ENCODE data around the gene OLIG3.

The OLIG3 gene

GRCh38 chr6:137530404-137530803 is 36.2 kb upstream of the OLIG3 start:
- POLR2A ChIA-PET: no interaction called here
- peaks cover under 1 to 12% (median 5%) of the 10 kb centered on the region in 5 experiments for H3K9me3 ChIP-seq (ENCODE audit: control extremely low read depth in 1 of 5, control insufficient read depth in 4 of 5, insufficient read depth in 2 of 5, low read depth in 1 of 5, low read length in 4 of 5)
- H3K27ac ChIP-seq (ENCODE audit: insufficient read depth in 1 of 2, low read depth in 1 of 2, low read length in 2 of 2, poor library complexity in 1 of 2, severe bottlenecking in 2 of 2): no peak overlapping the region
- CTCF ChIA-PET: no interaction called here
- H3K4me3 ChIP-seq (ENCODE audit: control insufficient read depth in 1 of 7, extremely low read depth in 1 of 7, insufficient read depth in 4 of 7, low read depth in 2 of 7, low read length in 6 of 7): no peak overlapping the region
- peaks cover 0 to 14% (median 6%) of the 10 kb centered on the region in 5 experiments for H3K27me3 ChIP-seq (replicated peaks in 2 of 5; ENCODE audit: control insufficient read depth in 4 of 5, insufficient read depth in 5 of 5, low read length in 4 of 5)
- DNase-seq: no peak
- H3K36me3 ChIP-seq (ENCODE audit: control insufficient read depth in 4 of 4, insufficient read depth in 4 of 4, low read length in 3 of 4): no peaks in the 10 kb centered on the region
- H3K4me1 ChIP-seq (ENCODE audit: control extremely low read depth in 1 of 4, control insufficient read depth in 4 of 4, insufficient read depth in 4 of 4, low read length in 3 of 4): no peaks in the 10 kb centered on the region
- WGBS (ENCODE audit: insufficient coverage): no CpG with 5 or more reads among the region's 1 CpG

GRCh38 chr6:137522831-137523230 is 28.6 kb upstream of the OLIG3 start:
- H3K36me3 ChIP-seq (ENCODE audit: control insufficient read depth in 4 of 4, insufficient read depth in 4 of 4, low read length in 3 of 4): no peaks in the 10 kb centered on the region
- H3K4me1 ChIP-seq (ENCODE audit: control extremely low read depth in 1 of 4, control insufficient read depth in 4 of 4, insufficient read depth in 4 of 4, low read length in 3 of 4): no peaks in the 10 kb centered on the region
- 71% methylated on average over 2 of the region's 7 CpGs for WGBS (ENCODE audit: insufficient coverage)
- H3K4me3 ChIP-seq (ENCODE audit: control insufficient read depth in 1 of 7, extremely low read depth in 1 of 7, insufficient read depth in 4 of 7, low read depth in 2 of 7, low read length in 6 of 7): no peak overlapping the region
- H3K9me3 ChIP-seq (ENCODE audit: control extremely low read depth in 1 of 5, control insufficient read depth in 4 of 5, insufficient read depth in 2 of 5, low read depth in 1 of 5, low read length in 4 of 5): peaks cover 2 to 16% (median 6%) of the 10 kb centered on the region in 5 experiments
- H3K27me3 ChIP-seq (replicated peaks in 2 of 5; ENCODE audit: control insufficient read depth in 4 of 5, insufficient read depth in 5 of 5, low read length in 4 of 5): peaks cover 14 to 63% (median 27%) of the 10 kb centered on the region in 5 experiments
- no peak for DNase-seq
- CTCF ChIA-PET: no interaction called here
- H3K27ac ChIP-seq (ENCODE audit: insufficient read depth in 1 of 2, low read depth in 1 of 2, low read length in 2 of 2, poor library complexity in 1 of 2, severe bottlenecking in 2 of 2): no peak overlapping the region
- POLR2A ChIA-PET: no interaction called here

GRCh38 chr6:137522198-137522798 is 28.1 kb upstream of the OLIG3 start:
- no peak for DNase-seq
- H3K4me1 ChIP-seq (ENCODE audit: control extremely low read depth in 1 of 4, control insufficient read depth in 4 of 4, insufficient read depth in 4 of 4, low read length in 3 of 4): no peaks in the 10 kb centered on the region
- H3K27me3 ChIP-seq (replicated peaks in 2 of 5; ENCODE audit: control insufficient read depth in 4 of 5, insufficient read depth in 5 of 5, low read length in 4 of 5): peaks cover 14 to 69% (median 33%) of the 10 kb centered on the region in 5 experiments
- H3K36me3 ChIP-seq (ENCODE audit: control insufficient read depth in 4 of 4, insufficient read depth in 4 of 4, low read length in 3 of 4): no peaks in the 10 kb centered on the region
- WGBS (ENCODE audit: insufficient coverage): 50% methylated on average over 1 of the region's 2 CpGs
- ChIA-PET CTCF (no interaction called here), POLR2A (no interaction called here)
- peaks cover 0 to 16% (median 6%) of the 10 kb centered on the region in 5 experiments for H3K9me3 ChIP-seq (ENCODE audit: control extremely low read depth in 1 of 5, control insufficient read depth in 4 of 5, insufficient read depth in 2 of 5, low read depth in 1 of 5, low read length in 4 of 5)
- no peak overlapping the region for H3K27ac ChIP-seq (ENCODE audit: insufficient read depth in 1 of 2, low read depth in 1 of 2, low read length in 2 of 2, poor library complexity in 1 of 2, severe bottlenecking in 2 of 2)
- no peak overlapping the region for H3K4me3 ChIP-seq (ENCODE audit: control insufficient read depth in 1 of 7, extremely low read depth in 1 of 7, insufficient read depth in 4 of 7, low read depth in 2 of 7, low read length in 6 of 7)

DNA sequence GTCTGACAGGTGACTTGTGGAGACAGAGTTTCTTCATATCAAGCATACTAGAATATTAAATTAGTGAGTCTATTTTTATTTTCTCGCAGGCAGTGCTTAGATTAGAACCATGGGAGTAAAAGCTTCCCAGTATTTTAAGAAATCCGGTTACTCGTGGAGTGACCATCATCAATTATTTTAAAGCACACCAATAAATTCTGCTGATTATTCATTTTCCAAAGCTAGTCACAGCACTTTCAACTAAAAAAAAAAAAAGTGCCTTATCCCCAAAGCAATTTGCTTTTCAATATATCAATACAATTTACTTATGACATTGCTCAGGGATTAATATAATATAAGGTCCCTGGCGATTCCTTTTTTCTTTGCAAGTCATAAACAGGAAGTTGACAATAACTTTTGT is 26.3 kb upstream of the OLIG3 start:
- ChIA-PET POLR2A (no interaction called here), CTCF (no interaction called here)
- 86% methylated on average over 3 of the region's 4 CpGs for WGBS (ENCODE audit: insufficient coverage)
- Histone ChIP-seq H3K9me3 (ENCODE audit: control extremely low read depth in 1 of 5, control insufficient read depth in 4 of 5, insufficient read depth in 2 of 5, low read depth in 1 of 5, low read length in 4 of 5) (peaks cover 0 to 5% (median 2%) of the 10 kb centered on the region in 5 experiments), H3K36me3 (ENCODE audit: control insufficient read depth in 4 of 4, insufficient read depth in 4 of 4, low read length in 3 of 4) (no peaks in the 10 kb centered on the region), H3K27me3 (replicated peaks in 2 of 5; ENCODE audit: control insufficient read depth in 4 of 5, insufficient read depth in 5 of 5, low read length in 4 of 5) (peaks cover 25 to 86% (median 49%) of the 10 kb centered on the region in 5 experiments), H3K4me3 (ENCODE audit: control insufficient read depth in 1 of 7, extremely low read depth in 1 of 7, insufficient read depth in 4 of 7, low read depth in 2 of 7, low read length in 6 of 7) (no peak overlapping the region), H3K4me1 (ENCODE audit: control extremely low read depth in 1 of 4, control insufficient read depth in 4 of 4, insufficient read depth in 4 of 4, low read length in 3 of 4) (no peaks in the 10 kb centered on the region), H3K27ac (ENCODE audit: insufficient read depth in 1 of 2, low read depth in 1 of 2, low read length in 2 of 2, poor library complexity in 1 of 2, severe bottlenecking in 2 of 2) (no peak overlapping the region)
- DNase-seq: no peak

GRCh38 chr6:137519629-137520176 is 25.5 kb upstream of the OLIG3 start:
- Histone ChIP-seq H3K4me1 (ENCODE audit: control extremely low read depth in 1 of 4, control insufficient read depth in 4 of 4, insufficient read depth in 4 of 4, low read length in 3 of 4) (no peaks in the 10 kb centered on the region), H3K4me3 (ENCODE audit: control insufficient read depth in 1 of 7, extremely low read depth in 1 of 7, insufficient read depth in 4 of 7, low read depth in 2 of 7, low read length in 6 of 7) (no peak overlapping the region), H3K27ac (ENCODE audit: insufficient read depth in 1 of 2, low read depth in 1 of 2, low read length in 2 of 2, poor library complexity in 1 of 2, severe bottlenecking in 2 of 2) (no peak overlapping the region), H3K27me3 (replicated peaks in 2 of 5; ENCODE audit: control insufficient read depth in 4 of 5, insufficient read depth in 5 of 5, low read length in 4 of 5) (peaks cover 28 to 95% (median 55%) of the 10 kb centered on the region in 5 experiments), H3K9me3 (ENCODE audit: control extremely low read depth in 1 of 5, control insufficient read depth in 4 of 5, insufficient read depth in 2 of 5, low read depth in 1 of 5, low read length in 4 of 5) (peaks cover 0 to 3% (median 0%) of the 10 kb centered on the region in 5 experiments), H3K36me3 (ENCODE audit: control insufficient read depth in 4 of 4, insufficient read depth in 4 of 4, low read length in 3 of 4) (no peaks in the 10 kb centered on the region)
- DNase-seq: no peak
- POLR2A ChIA-PET: no interaction called here
- WGBS (ENCODE audit: insufficient coverage): 72% methylated on average over 4 of the region's 9 CpGs
- CTCF ChIA-PET: interaction anchor here (0.9 kb wide), 1 partner anchor 11 kb away, joined by 3 read pairs; no protein-coding TSS in a partner anchor

DNA sequence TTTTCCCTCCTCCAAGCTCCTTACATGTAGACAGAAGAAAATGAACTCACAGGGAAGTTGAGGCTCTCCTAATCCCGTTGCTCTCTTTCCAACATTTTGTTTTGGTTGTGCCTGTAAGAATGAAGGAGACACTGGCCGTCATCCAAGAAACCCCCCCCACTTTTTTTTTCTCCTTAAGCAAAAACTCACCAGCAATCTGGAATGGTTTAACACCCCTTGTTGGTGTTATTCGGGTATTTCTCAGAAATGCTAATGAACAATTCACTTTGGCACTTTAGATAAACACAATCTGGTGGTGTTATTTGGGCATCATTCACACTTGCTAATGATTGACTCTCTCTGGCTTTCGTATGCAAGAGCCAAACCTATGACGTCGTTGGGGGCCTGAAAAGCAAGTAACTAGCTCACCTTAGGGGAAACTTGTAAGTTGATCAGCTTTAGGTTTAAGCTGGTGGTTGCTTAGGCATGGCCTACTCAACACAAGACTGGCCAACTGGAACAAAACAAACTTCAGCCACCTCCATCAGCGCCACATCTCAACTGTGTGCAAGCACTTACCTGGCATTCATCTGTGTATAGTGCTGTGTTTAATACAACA is 24.3 kb upstream of the OLIG3 start:
- ChIA-PET POLR2A (no interaction called here), CTCF (no interaction called here)
- Histone ChIP-seq H3K4me1 (ENCODE audit: control extremely low read depth in 1 of 4, control insufficient read depth in 4 of 4, insufficient read depth in 4 of 4, low read length in 3 of 4) (no peaks in the 10 kb centered on the region), H3K36me3 (ENCODE audit: control insufficient read depth in 4 of 4, insufficient read depth in 4 of 4, low read length in 3 of 4) (no peaks in the 10 kb centered on the region), H3K27ac (ENCODE audit: insufficient read depth in 1 of 2, low read depth in 1 of 2, low read length in 2 of 2, poor library complexity in 1 of 2, severe bottlenecking in 2 of 2) (no peak overlapping the region), H3K27me3 (replicated peaks in 2 of 5; ENCODE audit: control insufficient read depth in 4 of 5, insufficient read depth in 5 of 5, low read length in 4 of 5) (peaks cover 32 to 97% (median 61%) of the 10 kb centered on the region in 5 experiments), H3K9me3 (ENCODE audit: control extremely low read depth in 1 of 5, control insufficient read depth in 4 of 5, insufficient read depth in 2 of 5, low read depth in 1 of 5, low read length in 4 of 5) (peaks cover 0 to 6% (median 0%) of the 10 kb centered on the region in 5 experiments), H3K4me3 (ENCODE audit: control insufficient read depth in 1 of 7, extremely low read depth in 1 of 7, insufficient read depth in 4 of 7, low read depth in 2 of 7, low read length in 6 of 7) (no peak overlapping the region)
- DNase-seq: no peak
- WGBS (ENCODE audit: insufficient coverage): 43% methylated on average over 4 of the region's 7 CpGs

GRCh38 chr6:137514418-137514817 is 20.2 kb upstream of the OLIG3 start:
- Histone ChIP-seq H3K27ac (ENCODE audit: insufficient read depth in 1 of 2, low read depth in 1 of 2, low read length in 2 of 2, poor library complexity in 1 of 2, severe bottlenecking in 2 of 2) (no peak overlapping the region), H3K4me1 (ENCODE audit: control extremely low read depth in 1 of 4, control insufficient read depth in 4 of 4, insufficient read depth in 4 of 4, low read length in 3 of 4) (no peaks in the 10 kb centered on the region), H3K27me3 (replicated peaks in 2 of 5; ENCODE audit: control insufficient read depth in 4 of 5, insufficient read depth in 5 of 5, low read length in 4 of 5) (peaks cover 36 to 92% (median 58%) of the 10 kb centered on the region in 5 experiments), H3K36me3 (ENCODE audit: control insufficient read depth in 4 of 4, insufficient read depth in 4 of 4, low read length in 3 of 4) (no peaks in the 10 kb centered on the region), H3K9me3 (ENCODE audit: control extremely low read depth in 1 of 5, control insufficient read depth in 4 of 5, insufficient read depth in 2 of 5, low read depth in 1 of 5, low read length in 4 of 5) (peaks cover 2 to 19% (median 9%) of the 10 kb centered on the region in 5 experiments), H3K4me3 (ENCODE audit: control insufficient read depth in 1 of 7, extremely low read depth in 1 of 7, insufficient read depth in 4 of 7, low read depth in 2 of 7, low read length in 6 of 7) (no peak overlapping the region)
- ChIA-PET POLR2A (no interaction called here), CTCF (interaction anchor here (1.9 kb wide), 1 partner anchor 23 kb away, joined by 4 read pairs; no protein-coding TSS in a partner anchor)
- DNase-seq: no peak
- WGBS (ENCODE audit: insufficient coverage): no CpG with 5 or more reads among the region's 5 CpGs

All from common myeloid progenitor, CD34-positive (primary cell).